DND-41 (cell line): ENCODE measurements around the gene LINC01488.

Experiments
- CTCF ChIP-seq: IDR thresholded peaks from 2 replicates; pipeline ENCODE4 v1.5.1; 2012; ENCODE audit warnings: borderline replicate concordance, low read length, moderate library complexity, mild to moderate bottlenecking; ENCODE audit not compliant: poor library complexity, severe bottlenecking; ENCODE audit errors: extremely low read depth
- EZH2 ChIP-seq: IDR thresholded peaks from 3 replicates; pipeline ENCODE4 v1.6.1; 2012; ENCODE audit warnings: borderline replicate concordance, low read depth, mild to moderate bottlenecking, moderate library complexity, low read length, inconsistent platforms; ENCODE audit not compliant: severe bottlenecking

- TF ChIP-seq CTCF (no peak), EZH2 (no peak)
These were observed 31.7 kb downstream of the LINC01488 start for GRCh38 chr11:69513196-69513595.
